SH-SY5Y (cell line): ENCODE results near the gene FAAP20.

Experiments
- GATA2 ChIP-seq: IDR thresholded peaks from 2 replicates; pipeline ENCODE4 v1.6.1; 2011; ENCODE audit warnings: mild to moderate bottlenecking, low read depth, low read length
- GATA3 ChIP-seq: IDR thresholded peaks from 2 replicates; pipeline ENCODE4 v1.6.1; 2011; ENCODE audit warnings: low read depth, mild to moderate bottlenecking, low read length, moderate library complexity

Gene FAAP20

GRCh38 chr1:2159124-2159523 lies 35.4 kb downstream of the FAAP20 start:
- TF ChIP-seq GATA3 (no peak), GATA2 (no peak)

- TF ChIP-seq GATA2: no peak
Measured at GRCh38 chr1:2158272-2158671, 36.3 kb downstream of the FAAP20 start.

GRCh38 chr1:2157856-2158255 lies 36.7 kb downstream of the FAAP20 start:
- no peak for TF ChIP-seq GATA2
- no peak for TF ChIP-seq GATA3

DNA sequence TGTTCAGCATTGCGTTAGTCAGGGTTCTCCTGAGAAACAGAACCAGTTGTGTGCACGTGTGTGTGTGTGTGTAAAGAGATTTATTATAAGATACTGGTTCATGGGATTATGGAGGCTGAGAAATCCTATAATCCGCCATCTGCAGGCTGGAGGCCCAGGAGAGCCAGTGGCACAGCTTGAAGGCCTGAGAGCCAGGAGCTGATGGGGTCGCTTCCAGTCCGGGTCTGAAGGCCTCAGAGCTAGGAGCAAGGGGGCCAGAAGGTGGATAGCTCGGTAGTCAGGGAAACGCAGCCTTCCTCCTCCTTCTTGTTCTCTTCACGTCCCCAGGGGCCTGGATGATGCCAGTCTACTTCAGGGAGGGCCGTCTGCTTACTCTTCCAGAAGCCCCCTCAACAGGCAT lies 37.7 kb downstream of the FAAP20 start:
- TF ChIP-seq GATA3: no peak
- no peak for TF ChIP-seq GATA2

DNA sequence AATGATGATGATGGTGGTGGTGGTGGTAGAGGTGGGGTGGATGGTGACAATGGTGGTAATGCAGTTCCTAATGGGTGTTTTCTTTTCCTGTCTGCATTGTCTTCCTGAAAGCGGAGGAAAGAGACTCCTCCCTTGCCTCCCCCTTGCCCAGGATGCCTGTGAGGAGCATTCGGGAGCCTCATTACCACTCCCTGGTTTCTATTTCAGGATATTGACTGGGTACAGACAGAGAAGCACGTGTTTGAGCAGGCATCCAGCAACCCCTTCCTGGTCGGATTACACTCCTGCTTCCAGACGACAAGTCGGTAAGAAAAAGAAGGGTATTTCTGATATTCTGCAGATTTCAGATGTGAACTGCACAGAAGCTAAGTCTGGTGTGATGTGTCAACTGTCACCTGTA lies 38.8 kb downstream of the FAAP20 start:
- TF ChIP-seq GATA3 (no peak), GATA2 (no peak)

DNA sequence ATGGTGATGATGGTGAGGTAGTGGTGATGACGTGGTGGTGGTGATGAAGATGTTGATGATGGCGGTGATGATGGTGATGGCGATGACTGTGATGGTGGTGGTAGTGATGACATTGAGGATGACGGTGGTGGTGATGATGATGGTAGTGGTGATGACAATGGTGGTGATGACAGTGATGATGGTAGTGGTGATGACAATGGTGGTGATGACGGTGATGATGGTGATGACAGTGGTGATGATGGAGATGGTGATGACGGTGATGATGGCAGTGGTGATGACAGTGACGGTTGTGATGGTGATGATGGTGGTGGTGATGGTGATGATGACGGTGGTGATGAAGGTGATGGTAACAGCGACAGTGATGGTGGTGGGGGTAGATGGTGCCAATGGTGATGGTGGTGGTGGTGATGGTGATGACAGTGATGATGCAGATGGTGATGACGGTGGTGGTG lies 39.4 kb downstream of the FAAP20 start:
- TF ChIP-seq GATA2 (no peak), GATA3 (no peak)

- no peak for TF ChIP-seq GATA2
- TF ChIP-seq GATA3: no peak
Measured at GRCh38 chr1:2154022-2154421, 40.5 kb downstream of the FAAP20 start.

DNA sequence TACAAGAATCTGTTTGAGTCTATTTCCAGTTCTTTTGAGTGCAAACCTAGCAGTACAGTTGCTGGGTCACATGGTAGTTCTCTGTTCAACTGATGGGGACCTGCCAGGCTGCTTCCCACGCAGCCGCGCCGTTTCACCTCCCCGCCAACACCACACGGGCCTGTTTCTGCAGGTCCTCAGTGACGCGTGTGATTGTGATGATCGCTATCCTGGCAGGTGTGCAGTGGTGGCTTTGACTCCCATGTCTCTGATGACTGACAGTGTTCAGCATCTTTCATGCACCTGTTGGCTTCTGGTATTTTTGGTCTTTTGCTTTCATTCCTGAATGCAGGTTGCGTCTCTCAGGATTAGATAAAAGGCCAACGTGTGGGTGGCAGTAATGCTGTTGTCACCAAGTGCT lies 41.6 kb downstream of the FAAP20 start:
- TF ChIP-seq GATA2: no peak
- no peak for TF ChIP-seq GATA3

- TF ChIP-seq GATA2 (no peak), GATA3 (no peak)
Measured at GRCh38 chr1:2151911-2152310, 42.7 kb downstream of the FAAP20 start.

DNA sequence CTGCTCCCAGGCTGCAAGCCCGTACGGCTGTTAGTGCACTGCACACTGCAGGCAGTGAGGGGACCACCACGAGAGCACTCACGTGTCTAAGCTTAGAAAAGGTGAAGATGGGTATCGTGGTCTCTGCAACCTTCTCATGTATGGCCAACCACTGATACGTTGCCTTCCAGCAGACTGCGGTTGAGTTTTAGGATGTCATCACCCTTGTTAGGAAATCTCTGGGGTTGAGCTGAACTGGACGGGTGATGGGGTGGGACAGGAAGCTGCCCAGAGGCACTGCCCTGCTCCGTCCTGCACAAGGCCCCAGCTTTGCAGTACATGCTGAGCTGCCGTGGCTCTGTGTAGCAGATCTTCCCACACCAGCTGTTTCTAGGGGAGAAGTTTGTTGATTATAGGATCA lies 43.3 kb downstream of the FAAP20 start:
- TF ChIP-seq GATA2 (no peak), GATA3 (no peak)

- TF ChIP-seq GATA2 (no peak), GATA3 (no peak)
Measured at GRCh38 chr1:2150801-2151200, 43.8 kb downstream of the FAAP20 start.

DNA sequence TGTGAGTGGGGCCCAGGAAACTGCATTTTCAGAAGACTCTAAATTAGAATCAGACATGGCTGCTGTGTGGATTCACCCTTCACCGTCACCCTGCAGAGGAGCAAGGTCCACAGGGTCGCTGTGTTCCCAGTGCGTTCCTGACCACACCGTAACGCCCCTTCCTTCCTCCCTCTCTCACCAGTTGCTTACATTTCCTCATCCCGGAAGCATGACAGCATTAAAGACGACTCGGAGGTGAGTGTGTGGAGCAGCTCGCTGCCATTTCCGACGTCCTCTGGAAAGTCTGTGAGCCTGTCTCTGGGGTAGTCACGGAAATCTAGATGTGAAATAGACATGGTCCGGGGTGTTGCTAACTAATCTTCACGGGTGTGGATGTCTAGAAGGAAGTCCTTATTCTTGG lies 45.9 kb downstream of the FAAP20 start:
- no peak for TF ChIP-seq GATA3
- no peak for TF ChIP-seq GATA2

GRCh38 chr1:2146836-2147517 lies 47.6 kb downstream of the FAAP20 start:
- TF ChIP-seq GATA2 (no peak), GATA3 (no peak)

GRCh38 chr1:2145946-2146835 lies 48.4 kb downstream of the FAAP20 start:
- TF ChIP-seq GATA3 (no peak), GATA2 (no peak)

DNA sequence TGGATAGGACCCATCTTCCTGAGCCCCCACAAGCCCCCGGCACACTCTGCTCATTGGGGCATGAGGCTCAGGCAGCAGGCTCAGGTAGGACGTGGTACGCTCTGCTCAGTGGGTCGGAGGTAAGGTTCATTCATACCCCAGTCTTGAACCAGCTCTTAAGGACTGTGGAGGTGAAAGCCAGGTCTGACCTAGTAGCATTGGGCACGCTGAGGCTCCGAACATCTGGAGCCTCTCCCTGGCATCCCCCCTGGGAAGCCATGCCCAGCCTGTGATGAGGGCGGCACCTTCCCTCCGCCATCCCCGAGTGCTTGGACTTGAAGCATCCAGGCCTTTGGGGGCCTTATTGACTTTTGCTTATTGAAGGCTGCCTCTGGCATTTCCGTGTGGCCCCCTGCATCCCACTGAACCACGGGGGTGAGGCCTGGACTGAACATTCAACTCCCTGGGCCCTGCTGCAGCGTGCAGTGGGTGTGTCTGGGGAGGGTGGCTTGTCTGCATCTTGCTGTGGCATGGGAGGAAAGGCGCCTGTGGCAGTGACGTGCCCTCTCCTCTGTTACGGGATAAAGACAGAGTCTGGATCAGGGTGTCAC lies 50.0 kb downstream of the FAAP20 start:
- TF ChIP-seq GATA3 (no peak), GATA2 (no peak)
